ENCODE data around the gene NEBL.

DNA sequence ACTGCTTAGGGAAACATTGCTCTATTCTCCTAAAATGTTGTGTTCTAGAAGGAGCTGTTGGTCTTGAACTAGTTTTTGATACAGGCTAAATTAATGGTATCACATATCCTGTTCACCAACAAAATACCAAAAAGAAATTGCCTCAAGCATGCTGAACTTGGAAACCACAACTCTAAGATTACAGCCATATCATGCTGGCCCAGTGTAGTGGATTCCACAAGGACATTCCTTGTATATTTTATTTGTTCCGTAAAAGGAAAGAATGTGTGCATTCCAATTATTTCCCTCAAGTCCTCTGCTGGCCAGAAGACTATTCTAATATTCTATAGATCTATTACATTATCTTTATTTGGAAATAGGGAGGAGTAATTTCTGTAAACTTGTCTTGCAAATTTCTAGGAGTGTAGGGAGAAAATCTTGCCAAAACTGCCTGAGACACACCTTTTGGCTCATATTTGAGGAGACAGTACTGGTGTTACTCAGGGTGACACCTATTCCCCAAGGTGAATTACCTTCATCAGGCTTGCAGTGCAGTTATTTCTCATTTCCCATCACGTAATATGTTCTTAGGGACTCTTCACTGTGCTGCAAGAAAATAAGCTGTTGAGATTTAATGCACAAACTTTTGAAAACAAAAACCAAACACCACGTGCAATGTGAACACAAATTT, 1.9 kb upstream of the NEBL start:
- TF ChIP-seq, protein P1, sequence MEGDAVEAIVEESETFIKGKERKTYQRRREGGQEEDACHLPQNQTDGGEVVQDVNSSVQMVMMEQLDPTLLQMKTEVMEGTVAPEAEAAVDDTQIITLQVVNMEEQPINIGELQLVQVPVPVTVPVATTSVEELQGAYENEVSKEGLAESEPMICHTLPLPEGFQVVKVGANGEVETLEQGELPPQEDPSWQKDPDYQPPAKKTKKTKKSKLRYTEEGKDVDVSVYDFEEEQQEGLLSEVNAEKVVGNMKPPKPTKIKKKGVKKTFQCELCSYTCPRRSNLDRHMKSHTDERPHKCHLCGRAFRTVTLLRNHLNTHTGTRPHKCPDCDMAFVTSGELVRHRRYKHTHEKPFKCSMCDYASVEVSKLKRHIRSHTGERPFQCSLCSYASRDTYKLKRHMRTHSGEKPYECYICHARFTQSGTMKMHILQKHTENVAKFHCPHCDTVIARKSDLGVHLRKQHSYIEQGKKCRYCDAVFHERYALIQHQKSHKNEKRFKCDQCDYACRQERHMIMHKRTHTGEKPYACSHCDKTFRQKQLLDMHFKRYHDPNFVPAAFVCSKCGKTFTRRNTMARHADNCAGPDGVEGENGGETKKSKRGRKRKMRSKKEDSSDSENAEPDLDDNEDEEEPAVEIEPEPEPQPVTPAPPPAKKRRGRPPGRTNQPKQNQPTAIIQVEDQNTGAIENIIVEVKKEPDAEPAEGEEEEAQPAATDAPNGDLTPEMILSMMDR (IDR thresholded peaks at IDR 0.05): no peak
- no peak for TF ChIP-seq EZH2phosphoT487 (IDR thresholded peaks at IDR 0.05)
